HepG2 (cell line): ENCODE results near the gene NKX1-2. TPM values are rescaled to one million over a fixed set of nuclear protein-coding genes. Genes with fewer than 3 reads are reported as not detected.

Source experiments
- ATAC-seq: fragments of 200-7000 bp; cut with Tn5 transposase; 3 replicates; pipeline ENCODE4 v1.9.1; 2020; ENCODE audit warnings: mild to moderate bottlenecking, moderate library complexity
- BruUV-seq: library from RNA; stranded (reverse); fragments of 400-500 nt; replicated peaks from 2 replicates; lab custom pipeline; 2021; lab: Mats Ljungman, UMichigan
- CTCF ChIA-PET: fragments of 300-600 bp; formaldehyde crosslinking; extraction: SDS; loops from one replicate; lab custom pipeline; 2021; ENCODE audit warnings: low total read pairs, inconsistent platforms, low intra/inter-chr PET ratio; lab: Yijun Ruan, JAX
- POLR2A ChIA-PET: fragments of 350-600 bp; sonication (Branson Sonifier 250); formaldehyde crosslinking; loops from one replicate; lab custom pipeline; 2020; ENCODE audit warnings: antibody characterized with exemption, inconsistent platforms; lab: Yijun Ruan, JAX
- DNase-seq: peaks from one replicate; pipeline ENCODE4 v3.0.0-alpha.2; 2015; ENCODE audit warnings: low spot score
- FAIRE-seq: peaks from 3 replicates; lab custom pipeline; 2011; peaks lifted over from hg19 to GRCh38; lab: Jason Lieb, UNC
- H2AFZ ChIP-seq: one replicate; pipeline ENCODE4 v1.6.1; 2011; ENCODE audit warnings: low read length, inconsistent platforms
- H3K27ac ChIP-seq: fragments of 300-600 bp; 3 replicates; pipeline ENCODE4 v1.8.0; 2011; ENCODE audit warnings: mixed run types, mild to moderate bottlenecking, mixed read lengths, low read length, inconsistent platforms; ENCODE audit not compliant: insufficient read depth; ENCODE audit errors: extremely low read length
- H3K27me3 ChIP-seq, 2 experiments: fragments of 200-600 bp in 1 of 2; 2 replicates in 1 of 2; 3 replicates in 1 of 2; pipeline versions ENCODE4 v1.6.0 to v1.8.0; 2011; ENCODE audit warnings: low read length in 2 of 2, mild to moderate bottlenecking in 2 of 2, moderate library complexity in 2 of 2, inconsistent platforms in 1 of 2; ENCODE audit not compliant: insufficient read depth in 2 of 2, control insufficient read depth in 1 of 2
- H3K36me3 ChIP-seq, 2 experiments: fragments of 200-600 bp in 1 of 2; replicated peaks in 1 of 2; 2 replicates in 1 of 2; 3 replicates in 1 of 2; pipeline versions ENCODE4 v1.5.1 to v1.8.0; 2011; ENCODE audit warnings: low read length in 2 of 2, inconsistent platforms in 1 of 2; ENCODE audit not compliant: insufficient read depth in 2 of 2, control insufficient read depth in 1 of 2
- H3K4me1 ChIP-seq: 2 replicates; pipeline ENCODE4 v1.5.1; 2012; ENCODE audit warnings: low read length, inconsistent platforms; ENCODE audit not compliant: insufficient read depth
- H3K4me2 ChIP-seq: 2 replicates; pipeline ENCODE4 v1.6.0; 2011; ENCODE audit warnings: low read depth, low read length, inconsistent platforms
- H3K4me3 ChIP-seq, 3 experiments: fragments of 200-600 bp in 1 of 3; sonication (generic), shearing (Covaris generic) in 1 of 3; replicated peaks in 1 of 3; 2 replicates each; pipeline ENCODE4 v1.5.1; 2011 to 2016; ENCODE audit warnings: low read length in 3 of 3, inconsistent platforms in 2 of 3, low read depth in 2 of 3, mild to moderate bottlenecking in 2 of 3, control low read depth in 1 of 3, mixed read lengths in 1 of 3; ENCODE audit not compliant: insufficient read depth in 1 of 3
- H3K79me2 ChIP-seq: one replicate; pipeline ENCODE4 v1.6.1; 2011; ENCODE audit warnings: low read length, inconsistent platforms; ENCODE audit not compliant: insufficient read depth
- H3K9ac ChIP-seq: 2 replicates; pipeline ENCODE4 v1.6.0; 2011; ENCODE audit warnings: mild to moderate bottlenecking, low read depth, low read length, inconsistent platforms; ENCODE audit not compliant: insufficient read depth
- H3K9me3 ChIP-seq: 2 replicates; pipeline ENCODE4 v1.5.1; 2012; ENCODE audit warnings: mild to moderate bottlenecking, low read length
- H4K20me1 ChIP-seq: 2 replicates; pipeline ENCODE4 v1.6.0; 2011; ENCODE audit warnings: inconsistent platforms, mild to moderate bottlenecking, low read length, moderate library complexity; ENCODE audit not compliant: insufficient read depth
- PAXIP1 ChIP-seq: sonication (generic); formaldehyde crosslinking; conservative IDR thresholded peaks from 2 replicates; pipeline ENCODE4 v1.4.0; 2020; ENCODE audit warnings: mild to moderate bottlenecking, missing genetic modification reagents, moderate library complexity
- PREB ChIP-seq: sonication (generic); formaldehyde crosslinking; IDR thresholded peaks from 2 replicates; pipeline ENCODE4 v1.4.0; 2020; ENCODE audit warnings: missing genetic modification reagents
- STAT5B ChIP-seq: sonication (generic); formaldehyde crosslinking; IDR thresholded peaks from 2 replicates; pipeline ENCODE4 v1.4.0; 2020; ENCODE audit warnings: missing genetic modification reagents
- TOPORS ChIP-seq: sonication (generic); formaldehyde crosslinking; IDR thresholded peaks from 2 replicates; pipeline ENCODE4 v1.8.0; 2023; ENCODE audit warnings: mild to moderate bottlenecking, missing genetic modification reagents
- ZNF446 ChIP-seq: sonication (generic); formaldehyde crosslinking; IDR thresholded peaks from 2 replicates; pipeline ENCODE4 v1.5.0; 2020; ENCODE audit warnings: mild to moderate bottlenecking, missing genetic modification reagents
- WGBS: methylation state at CpG from one replicate; pipeline ENCODE4 v1.1.6; 2017; ENCODE audit warnings: low lambda C conversion rate; 5-methylcytosine and 5-hydroxymethylcytosine counted together
- in situ Hi-C: cut with HindIII; loops from 2 replicates; pipeline ENCODE4 v1.10.0; 2017; ENCODE audit warnings: low pct_unique_long_range_greater_than_20kb; ENCODE audit not compliant: extremely low pct_ligation_motif_present
- intact Hi-C: fragments of 100-400 bp; cut with micrococcal nuclease; formaldehyde crosslinking; loops from one replicate; pipeline ENCODE4 v1.10.0; 2022; ENCODE audit not compliant: unreplicated experiment
- polyA plus RNA-seq, 8 experiments: library from polyadenylated mRNA; depleted of rRNA in 3 of 8; stranded (reverse) in 7 of 8; unstranded in 1 of 8; fragments of >200 nt; fragmentation: Illumina TruSeq in 4 of 8; extraction: Trizol in 4 of 8; gene quantifications; 2 replicates each; pipeline versions ENCODE4 v1.2.1 to v1.2.3, GENCODE V29; 2011 to 2016; ENCODE audit warnings: low read depth in 4 of 8, missing spikeins in 1 of 8, mixed read lengths in 1 of 8; ENCODE audit not compliant: insufficient read depth in 1 of 8
- total RNA-seq, 5 experiments: library from RNA; depleted of rRNA; stranded (reverse); fragments of >200 nt; fragmentation: Illumina TruSeq; extraction: Trizol; gene quantifications; 2 replicates each; pipeline ENCODE4 v1.2.3, GENCODE V29; 2016; ENCODE audit warnings: low read depth in 1 of 5

The NKX1-2 gene
- total and polyA plus RNA-seq, 2 of the 13 experiments (the other 11 are each of a cell fraction or from before 2014, with no cell fraction given) = not detected

- Histone ChIP-seq H3K9ac (no peak overlapping the region), H3K4me3 (no peak overlapping the region), H3K36me3 (no peaks in the 10 kb centered on the region), H3K79me2 (no peaks in the 10 kb centered on the region), H3K4me2 (no peak overlapping the region), H3K27me3 (no peaks in the 10 kb centered on the region), H3K27ac (no peak overlapping the region), H2AFZ (no peak overlapping the region), H3K9me3 (no peaks in the 10 kb centered on the region), H4K20me1 (no peaks in the 10 kb centered on the region; the same call in 1 of the 2 replicates), H3K4me1 (peaks cover 18% of the 10 kb centered on the region)
- 92% methylated on average over 9 of the region's 17 CpGs for WGBS
- DNase-seq (no peak), FAIRE-seq (no peak), ATAC-seq (no peak)
- intact Hi-C loops = no loop called here
- ChIA-PET CTCF (no interaction called here), POLR2A (no interaction called here)
- BruUV-seq = no TSS peak
- in situ Hi-C loops = no loop called here
- no peak for TF ChIP-seq TOPORS (CRISPR knock-in tag)
- no peak for TF ChIP-seq ZNF446 (CRISPR knock-in tag)
- no peak for TF ChIP-seq STAT5B (CRISPR knock-in tag)
- TF ChIP-seq PAXIP1 (CRISPR knock-in tag) = no peak
- no peak for TF ChIP-seq PREB (CRISPR knock-in tag)
Measured at GRCh38 chr10:124484031-124484430, 34.2 kb upstream of the NKX1-2 start.
